Midbrain (tissue), 1 donor: ENCODE data around the gene ERP29.
"Not testable (repeated sequence)": the region's sequence is repeated elsewhere in the genome, so short reads cannot be mapped to it uniquely, and the experiment has no call there.

Source experiments
- DNase-seq: peaks from one replicate; lab custom pipeline; 2025; lab: John Stamatoyannopoulos, UW

The ERP29 gene

GRCh38 chr12:112012775-112013600 is at the start of gene ERP29, which contains the start of gene TMEM116:
Gene ERP29, plus strand, starts transcription at chr12:112013426. Its CDS starts 40 bp downstream, at chr12:112013466.
Gene TMEM116, minus strand, starts transcription at chr12:112013165. Its CDS starts 7,895 bp downstream, at chr12:112005270.
- DNase-seq: peak; percentile 100

- no peak for DNase-seq
Observed at GRCh38 chr12:111964935-111965334, 48.3 kb upstream of the ERP29 start.

- DNase-seq: no peak
Observed at GRCh38 chr12:111971800-111972199, 41.4 kb upstream of the ERP29 start.

- DNase-seq: no peak
Observed at GRCh38 chr12:111975161-111975931, 37.9 kb upstream of the ERP29 start.

- no peak for DNase-seq
Observed at GRCh38 chr12:111976291-111976690, 36.9 kb upstream of the ERP29 start.

GRCh38 chr12:111976860-111977259 is 36.4 kb upstream of the ERP29 start:
- DNase-seq: no peak

- DNase-seq: no peak
Observed at GRCh38 chr12:111978545-111978944, 34.7 kb upstream of the ERP29 start.

GRCh38 chr12:111980598-111980997 is 32.6 kb upstream of the ERP29 start:
- DNase-seq: no peak

GRCh38 chr12:111981987-111982386 is 31.2 kb upstream of the ERP29 start:
- no peak for DNase-seq

GRCh38 chr12:111984820-111985219 is 28.4 kb upstream of the ERP29 start:
- no peak for DNase-seq

GRCh38 chr12:111991535-111991934 is 21.7 kb upstream of the ERP29 start:
- no peak for DNase-seq

GRCh38 chr12:111991946-111992345 is 21.3 kb upstream of the ERP29 start:
- DNase-seq: no peak

GRCh38 chr12:111992464-111992863 is 20.8 kb upstream of the ERP29 start:
- no peak for DNase-seq

- no peak for DNase-seq
Observed at GRCh38 chr12:111993292-111994150, 19.7 kb upstream of the ERP29 start.

- DNase-seq: not testable (repeated sequence)
Observed at GRCh38 chr12:111994211-111995111, 18.8 kb upstream of the ERP29 start.

- no peak for DNase-seq
Observed at GRCh38 chr12:111995782-111996480, 17.3 kb upstream of the ERP29 start.

- no peak for DNase-seq
Observed at GRCh38 chr12:111997300-111997699, 15.9 kb upstream of the ERP29 start.

- DNase-seq: no peak
Observed at GRCh38 chr12:111998015-111998414, 15.2 kb upstream of the ERP29 start.

GRCh38 chr12:111999129-111999528 is 14.1 kb upstream of the ERP29 start:
- DNase-seq: not testable (repeated sequence)

GRCh38 chr12:112000820-112001219 is 12.4 kb upstream of the ERP29 start:
- DNase-seq: no peak
